ENCODE results near the gene SERF2. TPM values are rescaled to one million over a fixed set of nuclear protein-coding genes. Genes with fewer than 3 reads are reported as not detected.

Gene SERF2
- total and polyA plus RNA-seq, 2 of the 13 experiments (the other 11 are each of a cell fraction or from before 2014, with no cell fraction given), result 811 to 1,257 TPM

GRCh38 chr15:43775411-43775965 lies 16.6 kb upstream of the SERF2 start (continued):
- TF ChIP-seq SNAPC4 (CRISPR knock-in tag; IDR thresholded peaks at IDR 0.05) (no peak), PAWR (CRISPR knock-in tag; IDR thresholded peaks at IDR 0.05; ENCODE audit: borderline replicate concordance) (no peak), YEATS4 (CRISPR knock-in tag; IDR thresholded peaks at IDR 0.05; ENCODE audit: borderline replicate concordance) (0 out of 2 replicates have a peak, but pooled peaks have one; percentile 21), ZBTB38 (CRISPR knock-in tag; IDR thresholded peaks at IDR 0.05) (no peak), PRDM10 (CRISPR knock-in tag; IDR thresholded peaks at IDR 0.05; ENCODE audit: low read depth) (peak; percentile 47; the same call in 1 of the 2 replicates), ARNT (IDR thresholded peaks at IDR 0.05) (no peak), ZNF333 (CRISPR knock-in tag; IDR thresholded peaks at IDR 0.05; ENCODE audit: borderline replicate concordance) (0 out of 2 replicates have a peak, but pooled peaks have one; percentile 48), CREB3 (CRISPR knock-in tag; IDR thresholded peaks at IDR 0.05) (no peak), ZNF605 (CRISPR knock-in tag; IDR thresholded peaks at IDR 0.05) (no peak), MAX (IDR thresholded peaks at IDR 0.05) (peak; percentile 85), RXRB (CRISPR knock-in tag; IDR thresholded peaks at IDR 0.05; ENCODE audit: borderline replicate concordance) (no peak)
- TF ChIP-seq, protein P1, sequence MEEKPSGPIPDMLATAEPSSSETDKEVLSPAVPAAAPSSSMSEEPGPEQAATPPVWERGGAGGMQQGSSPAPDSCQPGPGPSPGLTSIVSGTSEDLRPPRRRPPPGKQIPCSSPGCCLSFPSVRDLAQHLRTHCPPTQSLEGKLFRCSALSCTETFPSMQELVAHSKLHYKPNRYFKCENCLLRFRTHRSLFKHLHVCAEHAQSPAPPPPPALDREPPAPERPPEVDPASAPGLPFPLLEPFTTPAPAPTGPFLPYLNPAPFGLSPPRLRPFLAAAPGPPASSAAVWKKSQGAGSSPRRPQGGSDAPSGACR (CRISPR knock-in tag; IDR thresholded peaks at IDR 0.05), result peak; percentile 4; the same call in 1 of the 2 replicates
- TF ChIP-seq, protein P2, sequence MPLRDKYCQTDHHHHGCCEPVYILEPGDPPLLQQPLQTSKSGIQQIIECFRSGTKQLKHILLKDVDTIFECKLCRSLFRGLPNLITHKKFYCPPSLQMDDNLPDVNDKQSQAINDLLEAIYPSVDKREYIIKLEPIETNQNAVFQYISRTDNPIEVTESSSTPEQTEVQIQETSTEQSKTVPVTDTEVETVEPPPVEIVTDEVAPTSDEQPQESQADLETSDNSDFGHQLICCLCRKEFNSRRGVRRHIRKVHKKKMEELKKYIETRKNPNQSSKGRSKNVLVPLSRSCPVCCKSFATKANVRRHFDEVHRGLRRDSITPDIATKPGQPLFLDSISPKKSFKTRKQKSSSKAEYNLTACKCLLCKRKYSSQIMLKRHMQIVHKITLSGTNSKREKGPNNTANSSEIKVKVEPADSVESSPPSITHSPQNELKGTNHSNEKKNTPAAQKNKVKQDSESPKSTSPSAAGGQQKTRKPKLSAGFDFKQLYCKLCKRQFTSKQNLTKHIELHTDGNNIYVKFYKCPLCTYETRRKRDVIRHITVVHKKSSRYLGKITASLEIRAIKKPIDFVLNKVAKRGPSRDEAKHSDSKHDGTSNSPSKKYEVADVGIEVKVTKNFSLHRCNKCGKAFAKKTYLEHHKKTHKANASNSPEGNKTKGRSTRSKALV (CRISPR knock-in tag; IDR thresholded peaks at IDR 0.05), result no peak

All from HepG2 (cell line).